Stimulated activated CD4-positive, alpha-beta T cell treated with anti-CD3 and anti-CD28 coated beads, Interleukin-2, amount 100 ng/mL, for 24 hours (primary cell): Measurements from ENCODE around the gene ULK3.

Source experiments
- DNase-seq, 2 donors: peaks; one replicate each; pipeline ENCODE4 v3.0.0-alpha.2; 2020

Gene ULK3

DNA sequence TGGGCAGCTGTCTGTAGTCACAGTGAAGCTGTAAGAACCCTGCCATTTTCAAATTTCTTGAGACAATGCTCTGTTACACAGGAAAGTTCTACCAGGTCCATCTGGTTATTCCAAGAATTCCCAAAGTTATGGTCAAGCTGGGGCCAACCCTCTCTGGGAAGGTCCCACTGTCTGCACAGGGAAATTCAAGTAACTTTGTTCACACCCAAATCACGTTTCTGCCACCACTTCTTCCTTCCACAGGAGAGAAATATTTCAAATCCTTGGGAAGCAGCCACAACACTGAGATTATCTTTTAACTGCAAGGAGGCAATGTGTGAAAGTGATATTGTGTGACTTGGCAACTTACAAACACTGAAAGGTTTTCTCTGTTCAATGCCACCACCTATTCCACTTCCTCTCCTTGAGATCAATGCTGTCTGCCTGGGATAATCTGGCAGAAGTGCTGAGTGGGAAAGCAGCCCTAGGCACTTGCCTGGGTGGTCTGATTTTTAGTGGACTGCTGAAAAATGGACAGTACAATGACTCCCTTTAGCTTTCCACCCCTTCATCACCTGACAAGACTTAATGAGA, 24.6 kb upstream of the ULK3 start:
- no peak for DNase-seq

DNA sequence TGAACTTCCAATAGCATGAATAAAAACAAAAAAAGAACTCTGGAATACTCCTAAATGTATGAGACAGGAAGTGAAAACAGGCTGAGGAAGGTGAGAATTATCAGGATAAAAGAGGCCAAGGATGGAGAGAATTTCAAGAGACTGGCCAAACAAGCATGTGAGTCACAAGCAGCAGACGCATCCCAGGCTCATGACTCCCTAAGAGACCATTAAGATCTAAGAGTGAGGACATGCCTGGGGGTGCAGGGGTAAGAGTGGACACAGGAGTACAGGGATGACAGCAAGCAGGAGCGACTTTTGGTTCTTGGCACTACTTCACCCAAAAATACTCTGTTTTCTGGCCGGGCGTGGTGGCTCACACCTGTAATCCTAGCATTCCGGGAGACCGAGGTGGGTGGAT, 23.1 kb upstream of the ULK3 start:
- no peak for DNase-seq

DNA sequence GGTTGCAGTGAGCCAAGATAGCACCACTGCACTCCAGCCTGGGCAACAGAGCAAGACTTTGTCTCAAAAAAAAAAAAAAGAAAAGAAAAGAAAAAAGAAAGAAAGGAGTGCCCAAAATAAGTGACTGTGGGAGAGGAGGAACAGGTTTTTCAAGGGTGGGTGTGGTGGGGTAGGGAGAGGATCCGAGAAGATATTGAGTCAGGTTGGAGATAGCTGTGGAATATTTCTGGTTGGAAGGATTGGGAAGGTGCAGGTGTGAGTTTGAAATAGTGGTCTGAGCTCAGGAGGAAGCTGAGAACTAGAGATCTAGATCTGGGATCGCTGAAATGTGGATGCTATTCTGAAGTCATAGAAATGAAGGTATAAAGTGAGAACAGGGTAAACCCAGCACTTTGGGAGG, 22.4 kb upstream of the ULK3 start:
- no peak for DNase-seq

DNA sequence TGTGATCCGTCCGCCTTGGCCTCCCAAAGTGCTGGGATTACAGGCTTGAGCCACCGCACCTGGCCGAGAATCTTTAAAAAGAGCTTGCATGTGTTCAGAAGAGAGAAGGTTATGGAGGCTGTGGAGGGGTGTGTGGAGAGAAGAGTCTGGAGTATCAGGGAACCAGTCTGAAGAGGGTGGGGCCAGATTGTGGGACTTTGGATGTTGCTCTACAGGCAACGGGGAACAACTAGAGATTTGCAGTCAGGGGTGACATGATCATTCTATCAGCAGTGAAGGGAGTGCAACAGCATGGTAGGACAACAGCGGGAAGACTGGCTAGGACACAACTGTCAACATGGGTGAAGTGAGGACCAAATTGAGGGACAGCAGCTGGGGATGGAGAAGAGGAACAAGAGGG, 21.3 kb upstream of the ULK3 start:
- DNase-seq, result no peak

DNA sequence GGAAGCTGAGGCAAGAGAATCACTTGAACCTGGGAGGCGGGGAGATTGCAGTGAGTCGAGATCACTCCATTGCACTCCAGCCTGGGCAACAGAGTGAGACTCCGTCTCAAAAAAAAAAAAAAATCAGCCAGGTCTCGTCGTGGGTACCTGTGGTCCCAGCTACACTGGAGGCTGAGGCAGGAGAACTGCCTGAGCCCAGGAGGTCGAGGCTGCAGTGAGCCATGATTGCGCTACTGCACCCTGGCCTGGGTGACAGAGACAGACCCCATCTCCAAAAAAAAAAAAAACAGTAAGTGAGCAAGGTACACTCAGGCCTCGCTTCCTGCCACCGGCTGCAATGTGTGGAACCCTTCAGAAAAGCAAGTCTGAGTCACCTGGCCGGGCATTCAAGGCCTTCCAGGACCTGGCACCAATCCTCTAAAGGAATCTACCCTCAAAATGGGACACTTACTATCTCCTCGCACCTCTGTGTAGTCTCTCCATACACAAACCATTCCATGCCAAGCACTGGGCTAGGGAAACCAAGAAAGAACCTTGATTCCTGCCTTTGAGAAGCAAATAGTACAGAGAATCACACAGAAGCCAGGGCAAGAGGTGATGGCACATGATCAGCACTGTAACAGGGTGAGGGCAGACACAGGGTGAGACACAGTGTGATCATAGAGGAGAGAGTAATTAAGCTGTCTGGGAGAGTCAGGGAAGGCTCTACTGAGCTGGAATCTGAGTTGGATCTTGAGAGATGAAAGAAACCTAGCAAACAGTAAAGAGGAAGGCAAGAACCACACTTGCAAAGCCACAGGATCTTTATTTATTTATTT, 20.5 kb upstream of the ULK3 start:
- no peak for DNase-seq

DNA sequence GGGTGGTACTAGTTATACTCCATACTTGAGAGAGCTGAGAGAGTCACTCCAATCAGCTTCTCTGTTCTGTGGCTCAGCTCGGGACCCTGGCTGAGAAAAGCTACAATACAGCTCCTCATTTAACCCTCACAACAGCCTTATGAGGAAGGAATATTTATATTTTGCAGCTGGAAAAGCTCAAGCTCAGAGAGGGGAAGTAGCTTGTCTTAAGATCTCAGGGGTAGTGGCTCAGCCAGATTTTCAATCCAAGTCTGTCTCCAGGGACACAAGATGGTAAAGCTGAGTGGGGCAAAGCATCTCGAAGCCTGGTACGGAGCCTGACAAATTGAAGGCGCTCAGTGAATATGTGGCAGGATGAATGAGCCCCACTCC, 15.4 kb upstream of the ULK3 start:
- no peak for DNase-seq

DNA sequence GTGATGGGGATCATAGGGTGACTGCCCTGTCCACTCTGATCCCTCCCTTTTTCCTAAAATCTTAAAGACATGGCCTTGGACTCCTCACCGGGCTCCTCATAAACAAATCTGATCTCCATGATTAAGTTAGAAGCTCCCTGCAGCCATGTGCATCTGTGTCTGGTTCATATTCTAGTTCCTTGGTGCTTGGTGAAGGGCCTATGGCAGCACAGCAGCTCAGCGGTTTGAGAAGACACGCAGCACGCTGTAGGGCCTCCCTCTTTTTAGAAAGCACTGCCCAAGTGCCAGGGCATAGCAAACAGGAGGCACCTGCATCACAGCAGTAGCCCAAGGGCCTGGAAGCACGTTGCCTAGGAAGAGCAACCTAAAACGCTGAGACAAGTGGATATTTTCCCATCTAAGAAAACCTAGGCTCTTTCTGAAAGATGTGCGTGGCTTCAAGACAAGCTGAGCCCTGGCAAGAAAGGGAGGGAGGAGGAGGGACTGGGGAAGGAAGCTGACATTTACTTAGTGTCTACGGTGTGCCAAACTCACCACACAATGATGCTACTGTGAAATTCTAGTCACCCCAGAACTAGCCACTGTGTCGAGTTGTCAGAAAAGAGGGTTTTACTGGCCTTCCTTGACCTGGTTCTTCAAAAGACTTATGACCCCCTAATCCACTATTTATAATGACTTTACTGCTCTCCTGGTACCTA, 14.9 kb upstream of the ULK3 start:
- DNase-seq, result no peak

DNA sequence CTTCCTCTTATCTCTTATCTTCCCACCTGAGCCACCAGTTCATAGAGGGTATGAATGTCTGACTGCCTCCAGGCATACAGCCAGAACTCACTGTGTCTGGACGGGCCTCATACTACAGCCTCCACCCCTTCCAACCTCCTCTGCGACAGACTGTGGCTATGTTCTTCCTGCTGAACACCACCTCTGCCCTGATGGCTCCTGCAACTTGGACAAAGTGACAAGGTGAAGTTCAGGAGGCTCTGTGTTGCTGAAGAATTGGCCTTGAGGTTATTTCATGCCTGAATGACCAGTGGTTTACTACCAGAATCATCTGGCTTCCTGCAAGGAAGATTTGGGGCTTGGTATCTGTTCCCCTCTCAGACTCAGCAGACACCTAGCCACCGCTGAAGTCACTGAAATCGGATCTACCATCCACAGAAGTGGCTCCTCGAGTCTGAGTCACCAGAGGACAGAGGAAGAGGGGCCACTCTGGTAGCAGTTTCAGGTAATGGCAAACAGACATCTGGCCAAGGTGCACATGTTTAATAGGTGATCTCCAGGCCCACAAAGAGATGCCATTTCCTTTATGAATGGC, 14.2 kb upstream of the ULK3 start:
- DNase-seq, result no peak

DNA sequence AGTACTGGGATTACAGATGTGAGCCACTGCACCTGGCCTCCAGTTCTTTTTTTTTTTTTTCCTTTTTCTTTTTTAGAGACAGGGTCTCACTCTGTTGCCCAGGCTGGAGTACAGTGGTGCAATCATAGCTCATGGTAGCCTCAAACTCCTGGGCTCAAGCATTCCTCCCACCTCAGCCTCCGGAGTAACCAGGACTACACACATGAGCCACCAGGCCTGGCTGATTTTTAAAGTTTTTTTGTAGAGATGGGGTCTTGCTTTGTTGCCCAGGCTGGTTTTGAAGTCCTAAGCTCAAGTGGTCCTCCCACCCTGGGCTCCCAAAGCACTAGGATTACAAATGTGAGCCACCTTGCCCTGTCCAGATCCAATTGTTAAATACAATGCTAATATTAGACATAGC, 13.6 kb upstream of the ULK3 start:
- DNase-seq, result no peak

DNA sequence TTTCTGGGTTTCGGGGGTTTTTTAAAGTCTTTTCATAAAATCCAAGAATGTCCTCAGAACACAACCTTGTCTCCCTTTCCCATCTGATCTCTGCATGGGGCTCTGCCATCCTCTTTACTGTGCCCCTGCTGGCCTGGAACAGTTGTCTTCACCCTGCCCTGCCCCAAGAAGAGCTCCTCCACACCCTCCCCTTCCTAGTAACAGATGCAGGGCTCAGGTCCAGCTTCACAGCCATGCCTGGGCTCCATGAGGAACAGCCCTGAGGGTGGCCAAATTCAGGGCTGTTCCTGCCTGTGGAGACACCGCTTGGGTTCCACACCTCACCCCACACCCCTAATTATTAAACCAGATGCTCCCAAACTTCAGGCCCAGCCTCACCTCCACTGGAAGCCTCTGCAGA, 12.9 kb upstream of the ULK3 start:
- no peak for DNase-seq

DNA sequence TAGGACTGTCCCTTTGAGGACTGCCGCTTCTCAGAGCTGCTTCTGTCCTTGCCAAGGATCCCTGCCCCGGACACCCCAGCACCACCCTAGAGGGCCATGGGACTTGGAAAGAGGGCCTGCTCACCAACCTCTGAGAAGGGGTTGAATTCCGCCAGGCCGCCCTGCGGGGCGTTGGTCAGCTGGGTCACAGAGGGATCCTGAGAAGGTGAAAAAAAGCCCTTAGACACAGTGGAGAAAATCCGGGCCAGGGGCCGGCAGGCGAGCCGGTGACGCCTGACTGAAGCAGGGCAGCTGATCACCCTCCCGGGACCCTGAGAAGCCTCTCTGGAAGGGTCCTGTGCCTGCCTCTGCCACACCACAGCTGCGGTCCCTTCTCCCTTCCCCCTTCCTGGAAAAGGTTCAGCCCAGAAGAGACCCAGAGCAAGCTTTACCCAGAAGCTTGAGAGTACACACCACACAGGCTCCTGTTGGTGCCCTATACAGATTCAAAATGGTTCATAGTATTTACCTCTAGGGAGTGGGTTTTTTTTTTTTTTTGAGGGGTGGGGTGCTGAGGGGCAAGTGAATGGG, 11.6 kb upstream of the ULK3 start:
- no peak for DNase-seq

DNA sequence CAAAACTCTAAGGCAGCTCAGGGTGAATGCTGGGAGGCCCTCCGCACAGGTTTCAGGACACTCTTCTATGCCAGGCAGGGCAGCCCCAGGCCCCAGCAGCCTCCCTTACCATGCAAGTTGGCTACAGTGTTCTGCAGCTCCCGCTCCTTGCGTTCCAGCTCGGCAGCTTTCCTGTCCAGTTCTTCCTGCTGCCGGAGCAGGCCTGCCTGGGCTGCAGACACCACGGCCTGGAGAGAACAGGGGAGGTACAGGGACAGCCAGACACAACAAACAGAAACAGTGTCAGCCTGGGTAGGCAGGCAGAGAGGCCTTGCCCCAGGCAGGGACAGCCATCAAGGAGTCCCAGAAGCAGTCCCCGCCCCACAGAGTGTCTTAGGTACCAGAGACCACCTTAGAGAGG, 9.0 kb upstream of the ULK3 start:
- DNase-seq, result no peak

DNA sequence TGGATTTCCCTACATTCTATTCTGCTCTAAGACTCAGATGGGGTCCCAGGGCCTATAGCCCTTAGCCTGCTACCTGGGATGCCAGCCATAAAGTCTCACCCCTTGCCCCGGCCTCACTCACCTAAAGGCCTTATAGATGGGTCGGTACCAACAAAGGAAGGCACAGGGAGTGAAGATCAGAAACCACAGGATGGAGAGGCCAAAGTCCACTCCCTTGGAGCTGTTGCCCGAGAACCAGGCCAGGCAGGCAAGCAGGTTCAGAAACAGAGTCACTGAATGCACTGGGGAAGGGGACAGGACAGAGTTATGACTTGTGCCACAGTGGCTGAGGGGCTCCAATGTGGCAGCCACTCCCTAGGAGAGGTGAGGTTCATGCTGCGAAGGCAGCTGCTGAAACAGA, 7.4 kb upstream of the ULK3 start:
- DNase-seq, result no peak

DNA sequence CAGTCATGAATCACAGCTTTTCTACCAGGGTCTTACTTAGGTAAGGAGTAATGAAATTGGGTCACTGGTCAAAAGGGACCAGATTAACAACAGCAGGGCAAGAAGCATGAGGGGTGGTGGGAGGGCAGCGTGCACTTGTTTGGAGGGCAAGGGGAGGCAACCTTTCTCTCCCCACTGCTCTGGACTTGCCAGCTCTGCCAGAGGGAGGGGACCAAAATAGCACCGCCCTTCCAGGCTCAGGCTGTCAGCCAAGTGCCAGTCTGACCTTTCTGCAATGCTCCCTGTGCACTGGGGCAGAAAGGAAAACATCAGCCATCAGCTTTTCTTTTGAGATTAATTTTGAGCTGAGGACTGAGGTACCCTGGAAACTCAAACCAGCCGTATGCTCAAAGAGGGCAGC, 4.5 kb upstream of the ULK3 start:
- no peak for DNase-seq

DNA sequence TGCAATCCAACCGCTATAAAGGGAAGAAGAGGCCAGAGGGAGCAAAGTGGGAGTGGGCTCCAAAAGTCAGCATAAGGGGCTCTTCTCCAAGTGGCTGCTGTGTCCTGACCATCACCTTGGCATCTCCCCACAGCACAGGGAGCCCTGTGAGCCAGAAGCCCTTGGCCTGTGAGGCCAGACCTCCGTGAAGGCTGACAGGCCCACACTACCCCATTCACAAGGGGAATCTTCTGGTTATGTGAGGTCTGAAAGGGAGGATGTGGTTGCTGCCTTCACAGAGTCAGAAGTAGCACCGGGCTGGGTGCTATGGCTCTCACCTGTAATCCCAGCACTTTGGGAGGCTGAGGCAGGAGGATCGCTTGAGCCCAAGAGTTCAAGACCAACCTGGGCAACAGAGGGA, 2.6 kb upstream of the ULK3 start:
- DNase-seq, result no peak

DNA sequence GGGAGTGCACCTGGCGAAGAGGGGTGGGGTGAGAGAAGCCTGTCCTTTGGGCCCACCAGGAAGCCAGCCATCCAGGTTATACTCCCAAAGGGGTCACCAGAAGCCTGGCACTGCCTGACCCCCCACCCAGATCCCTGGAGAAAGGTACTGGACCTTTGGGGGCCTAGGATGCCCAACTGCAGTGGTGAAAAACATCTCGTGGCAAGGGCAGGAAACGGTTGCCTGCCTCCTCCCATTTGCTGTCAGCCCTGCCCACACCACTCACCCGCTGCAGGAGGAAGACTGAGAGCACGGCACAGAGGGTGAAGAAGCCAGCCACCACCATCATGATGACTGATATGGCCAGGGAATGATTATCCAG, 2.2 kb upstream of the ULK3 start:
- peak; percentile 62 to 63 for DNase-seq

DNA sequence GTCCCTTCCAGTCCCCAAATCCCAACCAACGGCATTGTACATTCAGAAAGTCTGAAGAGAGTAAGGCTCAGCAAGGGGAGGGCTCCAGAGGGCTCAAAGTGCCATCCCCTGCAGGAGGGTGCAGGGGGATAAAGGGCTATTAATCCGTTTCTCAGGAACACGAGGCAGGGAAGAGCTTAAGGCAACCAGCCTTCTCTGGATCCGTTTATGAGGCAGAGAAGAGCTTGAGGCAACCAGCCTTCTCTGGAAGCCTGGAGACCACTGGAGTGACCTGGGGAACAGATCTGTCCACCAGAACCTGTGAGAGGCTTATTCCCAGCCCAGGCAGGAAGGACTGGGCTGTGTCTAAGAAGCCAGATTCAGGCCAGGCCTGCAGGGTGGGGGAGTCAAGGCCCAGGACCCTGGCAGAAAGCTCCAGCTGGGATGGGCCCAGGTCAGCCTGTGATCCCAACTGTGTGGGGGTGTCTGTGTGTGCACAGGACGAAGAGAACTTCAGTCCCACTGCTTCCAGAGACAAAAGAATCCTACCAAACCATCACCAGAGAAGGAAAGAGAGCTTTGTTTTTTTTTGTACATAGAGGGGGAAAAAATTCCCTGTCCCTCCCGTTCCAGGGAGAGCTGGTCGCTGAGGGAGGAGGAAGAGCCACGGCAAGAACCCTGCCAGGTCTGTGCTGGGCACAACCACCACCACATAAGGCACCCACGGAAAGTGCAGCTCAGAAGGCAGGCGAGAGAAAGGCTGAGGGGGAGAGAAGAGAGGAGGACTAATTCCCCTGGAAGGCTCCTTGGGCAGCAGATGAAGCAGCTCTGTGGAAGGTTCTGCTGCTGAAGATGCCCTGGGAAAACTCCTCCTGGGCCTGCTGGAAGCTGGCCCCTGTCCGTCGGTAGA, 1.6 kb upstream of the ULK3 start:
- no peak for DNase-seq

DNA sequence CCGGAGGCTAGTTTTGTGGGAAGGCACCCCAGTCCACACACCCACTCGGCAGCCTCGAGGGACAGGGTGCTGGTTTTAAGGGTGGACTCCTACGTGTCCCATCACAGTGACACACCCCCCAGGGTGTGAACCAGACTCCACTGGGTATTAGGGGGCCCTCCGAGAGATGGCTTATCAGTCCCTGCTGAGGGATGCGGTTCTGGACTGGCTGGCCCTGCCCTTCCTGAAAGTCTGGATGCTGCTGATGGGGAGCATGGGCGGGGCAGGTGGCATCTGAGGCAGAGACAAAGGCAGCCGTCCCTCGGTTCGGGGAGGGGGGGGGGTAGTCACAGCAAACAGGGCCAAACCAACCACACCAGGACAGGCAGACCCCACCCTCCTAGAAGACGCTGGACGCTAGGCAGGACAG, 939 bp upstream of the ULK3 start:
- peak; percentile 14 to 25 for DNase-seq

DNA sequence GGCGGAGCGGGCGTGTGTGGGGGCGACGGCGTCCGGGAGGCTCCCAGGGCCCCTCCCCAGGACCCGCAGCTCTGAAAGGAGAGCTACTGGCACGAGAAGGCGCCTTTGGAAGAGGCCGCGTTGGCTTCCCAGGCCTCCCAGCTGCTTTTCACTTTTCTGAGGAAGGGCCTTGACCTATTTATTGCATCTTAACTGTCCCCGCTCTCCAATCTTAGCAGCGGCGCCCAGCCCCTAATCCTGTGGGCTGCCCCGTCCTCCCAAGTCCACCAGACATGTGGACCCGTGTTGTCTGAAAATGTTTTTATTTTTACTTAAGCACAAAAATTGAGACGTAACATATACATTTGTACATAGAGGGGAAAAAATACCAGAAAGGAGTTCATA, 481 bp upstream of the ULK3 start:
- no peak for DNase-seq

DNA sequence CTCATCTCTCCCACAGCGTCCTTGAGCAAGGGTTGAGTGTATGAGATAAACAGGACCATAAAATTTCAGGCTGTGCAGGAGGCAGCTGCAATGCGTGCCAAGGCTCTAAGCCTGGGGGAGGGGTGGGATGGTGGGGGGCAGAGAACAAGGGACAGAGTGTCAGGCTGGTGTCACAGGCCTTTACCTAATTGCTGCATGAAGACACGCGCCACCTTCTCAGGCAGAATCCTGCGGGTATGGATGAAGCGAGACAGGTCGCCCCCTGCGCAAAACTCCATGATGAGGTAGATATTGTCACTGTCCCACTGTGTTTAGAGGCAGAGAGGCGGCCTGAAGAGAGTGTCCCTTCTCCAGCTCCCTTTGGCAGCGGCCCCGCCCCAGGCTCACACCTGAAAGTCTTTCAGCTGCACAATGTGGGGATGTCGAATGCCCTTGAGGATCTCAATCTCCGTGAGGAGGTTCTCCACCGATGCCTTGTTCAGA, 1.0 kb downstream of the ULK3 start:
- DNase-seq, result no peak

DNA sequence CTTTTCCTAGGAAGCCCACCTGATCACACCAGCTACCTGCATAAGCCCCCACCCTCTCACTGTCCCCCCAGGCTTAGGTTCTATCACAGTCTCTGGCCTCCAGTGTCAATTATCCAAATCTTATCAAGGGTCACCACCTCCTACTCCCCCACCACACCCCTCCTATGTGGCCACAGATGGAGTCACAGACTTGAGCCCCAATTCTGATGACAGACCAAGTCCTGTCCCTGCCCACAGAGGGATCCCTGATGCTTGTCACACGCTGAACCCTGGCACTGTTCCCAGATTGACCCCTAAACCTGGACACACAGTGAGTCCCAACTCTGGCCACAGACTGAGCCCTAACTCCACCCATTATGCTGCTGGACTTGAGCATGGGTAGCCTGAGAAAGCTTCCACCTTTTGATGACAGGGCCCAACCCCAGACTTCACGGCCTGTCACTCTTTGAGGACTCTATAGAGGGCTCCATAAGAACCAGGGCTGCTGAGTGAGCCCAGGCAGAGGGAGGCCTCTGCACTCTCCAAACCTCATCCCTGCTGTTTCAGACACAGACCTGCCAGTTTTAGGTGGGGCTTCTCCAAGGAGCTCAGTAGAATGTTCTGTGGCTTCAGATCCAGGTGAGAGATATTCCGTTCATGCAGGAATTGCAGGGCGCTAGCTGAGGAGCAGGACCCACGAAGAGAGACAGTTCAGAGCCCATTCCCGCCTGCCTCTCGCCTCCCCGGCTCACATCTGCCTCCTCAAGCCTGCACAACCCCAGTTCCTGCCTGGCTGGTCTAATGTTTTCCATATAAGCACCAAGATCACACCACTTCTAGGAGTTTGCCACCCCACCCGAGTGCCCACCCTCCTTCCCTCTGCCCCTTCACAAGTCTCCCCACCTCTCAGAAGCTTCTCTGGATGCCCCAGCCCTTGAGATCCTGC, 1.8 kb downstream of the ULK3 start:
- no peak for DNase-seq
